ENCODE data around the gene IFNA7.
"Not testable (repeated sequence)": the region's sequence is repeated elsewhere in the genome, so short reads cannot be mapped to it uniquely, and the experiment has no call there.

DNA sequence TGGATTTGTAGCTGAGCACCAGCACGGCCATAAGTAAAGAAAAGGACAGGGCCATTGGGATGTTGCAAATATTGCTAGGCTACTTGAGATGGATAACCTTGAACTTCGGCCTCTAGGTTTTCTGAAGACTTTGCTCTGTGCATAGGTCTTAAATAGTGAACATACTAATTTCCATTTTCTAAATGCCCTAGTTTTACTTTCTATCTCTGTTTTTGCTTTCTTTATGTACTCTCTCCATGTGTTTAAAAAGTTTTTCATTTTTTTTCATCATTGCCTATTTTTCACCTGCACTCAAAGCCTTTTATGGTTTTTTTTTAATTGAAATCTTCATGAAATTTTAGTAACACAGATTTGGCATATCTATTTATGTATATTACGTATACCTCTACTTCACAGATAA, 5.0 kb upstream of the IFNA7 start, which contains the start of gene IFNA10:
- TF ChIP-seq, protein P1, sequence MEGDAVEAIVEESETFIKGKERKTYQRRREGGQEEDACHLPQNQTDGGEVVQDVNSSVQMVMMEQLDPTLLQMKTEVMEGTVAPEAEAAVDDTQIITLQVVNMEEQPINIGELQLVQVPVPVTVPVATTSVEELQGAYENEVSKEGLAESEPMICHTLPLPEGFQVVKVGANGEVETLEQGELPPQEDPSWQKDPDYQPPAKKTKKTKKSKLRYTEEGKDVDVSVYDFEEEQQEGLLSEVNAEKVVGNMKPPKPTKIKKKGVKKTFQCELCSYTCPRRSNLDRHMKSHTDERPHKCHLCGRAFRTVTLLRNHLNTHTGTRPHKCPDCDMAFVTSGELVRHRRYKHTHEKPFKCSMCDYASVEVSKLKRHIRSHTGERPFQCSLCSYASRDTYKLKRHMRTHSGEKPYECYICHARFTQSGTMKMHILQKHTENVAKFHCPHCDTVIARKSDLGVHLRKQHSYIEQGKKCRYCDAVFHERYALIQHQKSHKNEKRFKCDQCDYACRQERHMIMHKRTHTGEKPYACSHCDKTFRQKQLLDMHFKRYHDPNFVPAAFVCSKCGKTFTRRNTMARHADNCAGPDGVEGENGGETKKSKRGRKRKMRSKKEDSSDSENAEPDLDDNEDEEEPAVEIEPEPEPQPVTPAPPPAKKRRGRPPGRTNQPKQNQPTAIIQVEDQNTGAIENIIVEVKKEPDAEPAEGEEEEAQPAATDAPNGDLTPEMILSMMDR (IDR thresholded peaks at IDR 0.05; ENCODE audit: low read depth, low read length) = not testable (repeated sequence)
- TF ChIP-seq EZH2phosphoT487 (IDR thresholded peaks at IDR 0.05; ENCODE audit: low read depth) = not testable (repeated sequence)

All from OCI-LY3 (cell line).